ENCODE data around the gene NCR2. TPM values are rescaled to one million over a fixed set of nuclear protein-coding genes. Genes with fewer than 3 reads are reported as not detected.

Gene NCR2
- total and polyA plus RNA-seq, 9 of the 15 experiments (the other 6 are each of a cell fraction or from before 2014, with no cell fraction given): not detected

DNA sequence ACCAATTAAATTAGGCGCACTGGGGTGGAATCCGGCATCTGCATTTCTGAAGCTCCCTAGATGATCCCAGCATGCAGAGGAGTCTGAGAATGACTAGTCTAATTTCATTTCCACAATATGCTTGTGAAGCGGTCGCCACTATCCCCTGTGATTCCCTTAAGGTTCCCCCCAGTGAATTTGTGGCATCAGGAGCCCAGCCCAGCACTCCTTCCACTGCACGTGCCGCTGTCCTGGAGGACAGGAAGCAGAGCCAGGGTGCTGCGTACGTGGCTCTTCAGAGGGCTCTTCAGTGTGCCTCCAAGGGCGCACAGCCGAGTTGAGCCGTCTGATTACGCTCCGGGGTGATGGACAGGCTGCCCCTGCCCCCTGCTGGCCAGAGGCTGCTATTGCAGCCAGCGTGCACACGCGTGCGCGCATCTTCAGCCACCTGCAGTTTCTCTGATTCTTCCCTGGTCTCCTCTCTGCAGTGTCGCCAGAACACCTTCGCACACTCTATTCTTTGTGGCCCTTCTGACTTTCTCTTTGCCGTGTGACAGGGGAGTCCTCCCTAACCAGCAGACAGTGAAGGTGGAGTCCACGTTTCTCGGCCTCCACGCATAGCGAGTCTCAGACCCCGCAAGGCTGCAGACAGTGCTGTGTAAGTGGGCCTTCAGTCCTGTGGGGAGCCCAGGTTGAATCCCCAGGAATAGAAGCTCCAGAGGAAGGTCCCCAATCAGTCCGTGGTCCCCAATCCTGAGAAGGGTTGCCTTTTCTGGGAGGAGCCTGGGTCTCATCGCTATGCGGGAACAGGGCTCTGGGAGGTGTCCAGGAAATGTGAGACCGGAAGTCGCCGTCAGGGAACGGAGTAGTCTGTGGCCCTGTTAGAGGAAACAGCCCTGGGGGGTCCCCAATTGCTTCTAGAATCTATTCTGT is 16.5 kb upstream of the NCR2 start (continued):
- TF ChIP-seq, protein P1, sequence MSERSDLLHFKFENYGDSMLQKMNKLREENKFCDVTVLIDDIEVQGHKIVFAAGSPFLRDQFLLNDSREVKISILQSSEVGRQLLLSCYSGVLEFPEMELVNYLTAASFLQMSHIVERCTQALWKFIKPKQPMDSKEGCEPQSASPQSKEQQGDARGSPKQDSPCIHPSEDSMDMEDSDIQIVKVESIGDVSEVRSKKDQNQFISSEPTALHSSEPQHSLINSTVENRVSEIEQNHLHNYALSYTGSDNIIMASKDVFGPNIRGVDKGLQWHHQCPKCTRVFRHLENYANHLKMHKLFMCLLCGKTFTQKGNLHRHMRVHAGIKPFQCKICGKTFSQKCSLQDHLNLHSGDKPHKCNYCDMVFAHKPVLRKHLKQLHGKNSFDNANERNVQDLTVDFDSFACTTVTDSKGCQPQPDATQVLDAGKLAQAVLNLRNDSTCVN (CRISPR knock-in tag; IDR thresholded peaks at IDR 0.05): no peak
- TF ChIP-seq TEAD4 (IDR thresholded peaks at IDR 0.05; ENCODE audit: low read length) (no peak; the same call in 1 of the 2 replicates), TEAD4 (CRISPR knock-in tag; IDR thresholded peaks at IDR 0.05; ENCODE audit: borderline replicate concordance) (no peak), TBL1XR1 (IDR thresholded peaks at IDR 0.05; ENCODE audit: low read length in 2 of 2) (no peak), ZFPM2 (CRISPR knock-in tag; IDR thresholded peaks at IDR 0.05) (no peak), RBM14 (IDR thresholded peaks at IDR 0.05; ENCODE audit: borderline replicate concordance, insufficient read depth, low read depth, low read length) (no peak), SMARCB1 (IDR thresholded peaks at IDR 0.05; ENCODE audit: insufficient read length, low read depth) (no peak), ZNF174 (CRISPR knock-in tag; IDR thresholded peaks at IDR 0.05) (no peak), TGIF2 (CRISPR knock-in tag; IDR thresholded peaks at IDR 0.05) (no peak), ELF2 (CRISPR knock-in tag; IDR thresholded peaks at IDR 0.05) (no peak), ZNF134 (CRISPR knock-in tag; conservative IDR thresholded peaks at IDR 0.05) (no peak), ZNF717 (CRISPR knock-in tag; IDR thresholded peaks at IDR 0.05) (no peak), ZNF507 (tag; conservative IDR thresholded peaks at IDR 0.05) (no peak), MCM3 (IDR thresholded peaks at IDR 0.05) (no peak), TAL1 (IDR thresholded peaks at IDR 0.05) (no peak), ZNF695 (CRISPR knock-in tag; IDR thresholded peaks at IDR 0.05) (no peak), ZFX (CRISPR knock-in tag; IDR thresholded peaks at IDR 0.05) (no peak), SIX5 (IDR thresholded peaks at IDR 0.05; ENCODE audit: borderline replicate concordance in 1 of 2, insufficient read depth in 1 of 2, low read depth in 1 of 2, low read length in 2 of 2) (no peak), ZNF354B (CRISPR knock-in tag; IDR thresholded peaks at IDR 0.05) (no peak)
- TF ChIP-seq, protein P2, sequence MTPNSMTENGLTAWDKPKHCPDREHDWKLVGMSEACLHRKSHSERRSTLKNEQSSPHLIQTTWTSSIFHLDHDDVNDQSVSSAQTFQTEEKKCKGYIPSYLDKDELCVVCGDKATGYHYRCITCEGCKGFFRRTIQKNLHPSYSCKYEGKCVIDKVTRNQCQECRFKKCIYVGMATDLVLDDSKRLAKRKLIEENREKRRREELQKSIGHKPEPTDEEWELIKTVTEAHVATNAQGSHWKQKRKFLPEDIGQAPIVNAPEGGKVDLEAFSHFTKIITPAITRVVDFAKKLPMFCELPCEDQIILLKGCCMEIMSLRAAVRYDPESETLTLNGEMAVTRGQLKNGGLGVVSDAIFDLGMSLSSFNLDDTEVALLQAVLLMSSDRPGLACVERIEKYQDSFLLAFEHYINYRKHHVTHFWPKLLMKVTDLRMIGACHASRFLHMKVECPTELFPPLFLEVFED (CRISPR knock-in tag; conservative IDR thresholded peaks at IDR 0.05): no peak; the same call in 1 of the 2 replicates
- TF ChIP-seq, protein P3, sequence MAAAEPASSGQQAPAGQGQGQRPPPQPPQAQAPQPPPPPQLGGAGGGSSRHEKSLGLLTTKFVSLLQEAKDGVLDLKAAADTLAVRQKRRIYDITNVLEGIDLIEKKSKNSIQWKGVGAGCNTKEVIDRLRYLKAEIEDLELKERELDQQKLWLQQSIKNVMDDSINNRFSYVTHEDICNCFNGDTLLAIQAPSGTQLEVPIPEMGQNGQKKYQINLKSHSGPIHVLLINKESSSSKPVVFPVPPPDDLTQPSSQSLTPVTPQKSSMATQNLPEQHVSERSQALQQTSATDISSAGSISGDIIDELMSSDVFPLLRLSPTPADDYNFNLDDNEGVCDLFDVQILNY (CRISPR knock-in tag; IDR thresholded peaks at IDR 0.05): no peak
- TF ChIP-seq, protein P4, sequence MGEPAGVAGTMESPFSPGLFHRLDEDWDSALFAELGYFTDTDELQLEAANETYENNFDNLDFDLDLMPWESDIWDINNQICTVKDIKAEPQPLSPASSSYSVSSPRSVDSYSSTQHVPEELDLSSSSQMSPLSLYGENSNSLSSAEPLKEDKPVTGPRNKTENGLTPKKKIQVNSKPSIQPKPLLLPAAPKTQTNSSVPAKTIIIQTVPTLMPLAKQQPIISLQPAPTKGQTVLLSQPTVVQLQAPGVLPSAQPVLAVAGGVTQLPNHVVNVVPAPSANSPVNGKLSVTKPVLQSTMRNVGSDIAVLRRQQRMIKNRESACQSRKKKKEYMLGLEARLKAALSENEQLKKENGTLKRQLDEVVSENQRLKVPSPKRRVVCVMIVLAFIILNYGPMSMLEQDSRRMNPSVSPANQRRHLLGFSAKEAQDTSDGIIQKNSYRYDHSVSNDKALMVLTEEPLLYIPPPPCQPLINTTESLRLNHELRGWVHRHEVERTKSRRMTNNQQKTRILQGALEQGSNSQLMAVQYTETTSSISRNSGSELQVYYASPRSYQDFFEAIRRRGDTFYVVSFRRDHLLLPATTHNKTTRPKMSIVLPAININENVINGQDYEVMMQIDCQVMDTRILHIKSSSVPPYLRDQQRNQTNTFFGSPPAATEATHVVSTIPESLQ (CRISPR knock-in tag; IDR thresholded peaks at IDR 0.05): no peak
- TF ChIP-seq, protein P5, sequence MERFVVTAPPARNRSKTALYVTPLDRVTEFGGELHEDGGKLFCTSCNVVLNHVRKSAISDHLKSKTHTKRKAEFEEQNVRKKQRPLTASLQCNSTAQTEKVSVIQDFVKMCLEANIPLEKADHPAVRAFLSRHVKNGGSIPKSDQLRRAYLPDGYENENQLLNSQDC (CRISPR knock-in tag; IDR thresholded peaks at IDR 0.05): no peak
